Measurements from ENCODE around the gene GALNT17. TPM values are rescaled to one million over a fixed set of nuclear protein-coding genes. Genes with fewer than 3 reads are reported as not detected.

The GALNT17 gene
- total RNA-seq, 2 donors from 2014 or later = 46.7 to 58.1 TPM

- no peak for TF ChIP-seq POLR2A (IDR thresholded peaks at IDR 0.05)
- no peak for TF ChIP-seq CTCF (IDR thresholded peaks at IDR 0.05)
- no peak for TF ChIP-seq POLR2AphosphoS5 (IDR thresholded peaks at IDR 0.05)
- WGBS = 61% methylated on average over 7 of the region's 7 CpGs
- H3K9me3 ChIP-seq = no peaks in the 10 kb centered on the region
- H3K27ac ChIP-seq = no peak overlapping the region
- no peaks in the 10 kb centered on the region for H3K4me1 ChIP-seq (replicated peaks)
- no peaks in the 10 kb centered on the region for H3K27me3 ChIP-seq (replicated peaks; ENCODE audit: insufficient read depth)
- no peak for DNase-seq (ENCODE audit: low spot score)
- no peaks in the 10 kb centered on the region for H3K36me3 ChIP-seq
- intact Hi-C loops (cut with DNase I) = no loop called here
- no peak overlapping the region for H3K4me3 ChIP-seq
Observed at GRCh38 chr7:71477441-71477840, 345.5 kb downstream of the GALNT17 start.

GRCh38 chr7:71479231-71479630 is 347.3 kb downstream of the GALNT17 start:
- intact Hi-C loops (cut with DNase I) = no loop called here
- no peak overlapping the region for H3K4me3 ChIP-seq
- DNase-seq (ENCODE audit: low spot score) = no peak
- no peaks in the 10 kb centered on the region for H3K9me3 ChIP-seq
- H3K27ac ChIP-seq = no peak overlapping the region
- WGBS = 52% methylated on average over 2 of the region's 2 CpGs
- H3K27me3 ChIP-seq (replicated peaks; ENCODE audit: insufficient read depth) = no peaks in the 10 kb centered on the region
- no peaks in the 10 kb centered on the region for H3K4me1 ChIP-seq (replicated peaks)
- H3K36me3 ChIP-seq = no peaks in the 10 kb centered on the region
- TF ChIP-seq CTCF (IDR thresholded peaks at IDR 0.05) (no peak), POLR2A (IDR thresholded peaks at IDR 0.05) (no peak), POLR2AphosphoS5 (IDR thresholded peaks at IDR 0.05) (no peak)

GRCh38 chr7:71480791-71481190 is 348.8 kb downstream of the GALNT17 start:
- Histone ChIP-seq H3K27ac (no peak overlapping the region), H3K4me3 (no peak overlapping the region), H3K4me1 (replicated peaks) (no peaks in the 10 kb centered on the region), H3K27me3 (replicated peaks; ENCODE audit: insufficient read depth) (no peaks in the 10 kb centered on the region), H3K9me3 (no peaks in the 10 kb centered on the region), H3K36me3 (no peaks in the 10 kb centered on the region)
- no peak for DNase-seq (ENCODE audit: low spot score)
- WGBS = 95% methylated on average over 2 of the region's 2 CpGs
- intact Hi-C loops (cut with DNase I) = no loop called here
- no peak for TF ChIP-seq CTCF (IDR thresholded peaks at IDR 0.05)
- TF ChIP-seq POLR2A (IDR thresholded peaks at IDR 0.05) = no peak
- TF ChIP-seq POLR2AphosphoS5 (IDR thresholded peaks at IDR 0.05) = no peak

GRCh38 chr7:71482284-71482683 is 350.3 kb downstream of the GALNT17 start:
- H3K9me3 ChIP-seq = no peaks in the 10 kb centered on the region

More at GRCh38 chr7:71482284-71482683, 350.3 kb downstream of the GALNT17 start:
- no peak for TF ChIP-seq POLR2A (IDR thresholded peaks at IDR 0.05)
- TF ChIP-seq POLR2AphosphoS5 (IDR thresholded peaks at IDR 0.05) = no peak
- TF ChIP-seq CTCF (IDR thresholded peaks at IDR 0.05) = no peak
- Histone ChIP-seq H3K4me3 (no peak overlapping the region), H3K27ac (no peak overlapping the region), H3K36me3 (no peaks in the 10 kb centered on the region), H3K27me3 (replicated peaks; ENCODE audit: insufficient read depth) (no peaks in the 10 kb centered on the region), H3K4me1 (replicated peaks) (no peaks in the 10 kb centered on the region)
- WGBS = 85% methylated on average over 6 of the region's 6 CpGs
- no peak for DNase-seq (ENCODE audit: low spot score)
- intact Hi-C loops (cut with DNase I) = no loop called here

All from prostate gland (tissue), 2 donors.